Measurements from ENCODE around the gene TBK1.

TBK1 gene

GRCh38 chr12:64450711-64451486 lies 1.0 kb upstream of the TBK1 start:
- DNase-seq (ENCODE audit: low read depth in 2 of 2, low spot score in 1 of 2), result no peak

GRCh38 chr12:64452559-64453329 lies 824 bp downstream of the TBK1 start:
- DNase-seq (ENCODE audit: low read depth in 2 of 2, low spot score in 1 of 2), result no peak

- DNase-seq (ENCODE audit: low read depth in 2 of 2, low spot score in 1 of 2), result no peak
These were observed 3.6 kb downstream of the TBK1 start for GRCh38 chr12:64455506-64455905.

- DNase-seq (ENCODE audit: low read depth in 2 of 2, low spot score in 1 of 2), result no peak
These were observed 4.2 kb downstream of the TBK1 start for GRCh38 chr12:64456119-64456518.

- DNase-seq (ENCODE audit: low read depth in 2 of 2, low spot score in 1 of 2), result no peak
These were observed 5.1 kb downstream of the TBK1 start for GRCh38 chr12:64457032-64457431.

- DNase-seq (ENCODE audit: low read depth in 2 of 2, low spot score in 1 of 2), result no peak
These were observed 5.5 kb downstream of the TBK1 start for GRCh38 chr12:64457466-64457865.

GRCh38 chr12:64457923-64458322 lies 6.0 kb downstream of the TBK1 start:
- DNase-seq (ENCODE audit: low read depth in 2 of 2, low spot score in 1 of 2), result no peak

- DNase-seq (ENCODE audit: low read depth in 2 of 2, low spot score in 1 of 2), result no peak
These were observed 7.5 kb downstream of the TBK1 start for GRCh38 chr12:64459394-64459891.

- no peak for DNase-seq (ENCODE audit: low read depth in 2 of 2, low spot score in 1 of 2)
These were observed 9.9 kb downstream of the TBK1 start for GRCh38 chr12:64461634-64462414.

GRCh38 chr12:64466178-64466577 lies 14.3 kb downstream of the TBK1 start:
- DNase-seq (ENCODE audit: low read depth in 2 of 2, low spot score in 1 of 2), result no peak

- no peak for DNase-seq (ENCODE audit: low read depth in 2 of 2, low spot score in 1 of 2)
These were observed 17.0 kb downstream of the TBK1 start for GRCh38 chr12:64468966-64469365.

- DNase-seq (ENCODE audit: low read depth in 2 of 2, low spot score in 1 of 2), result no peak
These were observed 17.7 kb downstream of the TBK1 start for GRCh38 chr12:64469455-64470142.

- DNase-seq (ENCODE audit: low read depth in 2 of 2, low spot score in 1 of 2), result no peak
These were observed 18.6 kb downstream of the TBK1 start for GRCh38 chr12:64470495-64470894.

GRCh38 chr12:64473176-64473575 lies 21.3 kb downstream of the TBK1 start:
- DNase-seq (ENCODE audit: low read depth in 2 of 2, low spot score in 1 of 2), result no peak

- DNase-seq (ENCODE audit: low read depth in 2 of 2, low spot score in 1 of 2), result no peak
These were observed 23.6 kb downstream of the TBK1 start for GRCh38 chr12:64475518-64475917.

GRCh38 chr12:64476844-64477243 lies 24.9 kb downstream of the TBK1 start:
- no peak for DNase-seq (ENCODE audit: low read depth in 2 of 2, low spot score in 1 of 2)

- no peak for DNase-seq (ENCODE audit: low read depth in 2 of 2, low spot score in 1 of 2)
These were observed 26.7 kb downstream of the TBK1 start for GRCh38 chr12:64478661-64479060.

GRCh38 chr12:64480148-64480547 lies 28.2 kb downstream of the TBK1 start:
- no peak for DNase-seq (ENCODE audit: low read depth in 2 of 2, low spot score in 1 of 2)

- no peak for DNase-seq (ENCODE audit: low read depth in 2 of 2, low spot score in 1 of 2)
These were observed 34.7 kb downstream of the TBK1 start for GRCh38 chr12:64486657-64487056.

- no peak for DNase-seq (ENCODE audit: low read depth in 2 of 2, low spot score in 1 of 2)
These were observed 39.8 kb downstream of the TBK1 start for GRCh38 chr12:64491718-64492117.

GRCh38 chr12:64493513-64493912 lies 41.6 kb downstream of the TBK1 start:
- DNase-seq (ENCODE audit: low read depth in 2 of 2, low spot score in 1 of 2), result no peak
